ENCODE data around the gene KCNK4. TPM values are rescaled to one million over a fixed set of nuclear protein-coding genes. Genes with fewer than 3 reads are reported as not detected.
A peak's percentile ranks its signal among the peaks of the same experiment; 100 is the strongest.

The KCNK4 gene
- total RNA-seq, 2 donors from 2014 or later: not detected

GRCh38 chr11:64285885-64286800 lies 5.0 kb upstream of the KCNK4 start:
- peak; percentile 26 for ATAC-seq
- intact Hi-C loops (cut with DNase I, micrococcal nuclease): loop anchor here in 1 of 2 donors (10.0 kb wide), 1 partner anchor 81 kb away; the partner anchor contains the start of gene FERMT3
- DNase-seq: peak in 1 of 2 donors; percentile 59

GRCh38 chr11:64286801-64287159 lies 4.3 kb upstream of the KCNK4 start:
- intact Hi-C loops (cut with DNase I, micrococcal nuclease): loop anchor here in 1 of 2 donors (10.0 kb wide), 1 partner anchor 82 kb away; the partner anchor contains the start of gene FERMT3
- ATAC-seq: no peak

GRCh38 chr11:64287676-64288352 lies 3.3 kb upstream of the KCNK4 start:
- intact Hi-C loops (cut with DNase I, micrococcal nuclease): loop anchor here in 1 of 2 donors (10.0 kb wide), 1 partner anchor 83 kb away; the partner anchor contains the start of gene FERMT3
- ATAC-seq (no peak), DNase-seq (peak in 1 of 2 donors; percentile 26)

More at GRCh38 chr11:64286801-64287159, 4.3 kb upstream of the KCNK4 start:
- DNase-seq: no peak

DNA sequence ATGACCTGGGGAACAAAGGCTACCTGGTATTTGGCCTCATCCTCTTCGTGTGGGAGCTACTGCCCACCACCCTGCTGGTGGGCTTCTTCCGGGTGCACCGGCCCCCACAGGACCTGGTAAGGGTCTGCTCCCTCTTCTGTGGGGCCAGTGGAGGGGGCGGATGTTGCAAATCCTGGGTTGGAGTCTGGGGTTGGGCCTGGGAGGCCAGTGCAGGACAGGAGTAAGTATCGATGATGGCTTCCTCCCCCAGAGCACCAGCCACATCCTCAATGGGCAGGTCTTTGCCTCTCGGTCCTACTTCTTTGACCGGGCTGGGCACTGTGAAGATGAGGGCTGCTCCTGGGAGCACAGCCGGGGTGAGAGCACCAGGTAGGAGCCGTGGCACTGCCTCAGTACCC lies 2.8 kb upstream of the KCNK4 start:
- intact Hi-C loops (cut with DNase I, micrococcal nuclease): loop anchor here in 1 of 2 donors (10.0 kb wide), 1 partner anchor 84 kb away; the partner anchor contains the start of gene FERMT3
- ATAC-seq (no peak), DNase-seq (no peak)

DNA sequence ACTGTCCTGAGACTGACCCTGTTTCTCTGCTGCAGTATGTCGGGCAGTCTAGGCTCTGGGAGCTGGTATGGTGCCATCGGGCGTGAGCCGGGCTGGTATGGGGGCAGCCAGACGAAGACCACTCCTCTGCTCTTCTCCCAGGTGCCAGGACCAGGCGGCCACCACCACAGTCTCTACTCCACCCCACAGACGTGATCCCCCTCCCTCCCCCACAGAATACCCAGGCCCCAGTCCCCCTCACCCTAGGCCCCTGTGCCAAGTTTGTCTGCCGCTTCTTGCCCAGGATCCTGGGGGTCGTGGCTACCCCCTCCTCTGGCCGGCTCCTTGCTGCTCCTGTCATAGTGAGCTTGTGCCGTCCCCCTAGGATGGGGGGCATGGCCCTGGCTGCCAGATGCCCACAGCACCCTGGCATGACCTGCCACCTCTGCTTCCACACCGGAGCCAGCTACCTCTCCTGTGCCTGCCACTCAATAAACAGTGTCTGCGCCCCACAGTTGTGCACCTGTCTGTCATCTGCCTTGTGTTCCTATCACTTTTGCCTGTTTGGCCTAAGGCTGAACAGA lies 2.0 kb upstream of the KCNK4 start:
- intact Hi-C loops (cut with DNase I, micrococcal nuclease): loop anchor here in 1 of 2 donors (10.0 kb wide), 1 partner anchor 84 kb away; the partner anchor contains the start of gene FERMT3
- no peak for ATAC-seq
- DNase-seq: no peak

GRCh38 chr11:64290352-64291261 lies 495 bp upstream of the KCNK4 start:
- ATAC-seq (no peak), DNase-seq (no peak)
- intact Hi-C loops (cut with DNase I, micrococcal nuclease): no loop called here

GRCh38 chr11:64291752-64292459 lies 804 bp downstream of the KCNK4 start:
- ATAC-seq: peak; percentile 15
- DNase-seq: no peak
- intact Hi-C loops (cut with DNase I, micrococcal nuclease): no loop called here

- DNase-seq (no peak), ATAC-seq (no peak)
- intact Hi-C loops (cut with DNase I, micrococcal nuclease): no loop called here
Measured at GRCh38 chr11:64292460-64293254, 1.6 kb downstream of the KCNK4 start.

GRCh38 chr11:64294774-64295173 lies 3.7 kb downstream of the KCNK4 start:
- ATAC-seq: no peak
- intact Hi-C loops (cut with DNase I, micrococcal nuclease): no loop called here
- no peak for DNase-seq

DNA sequence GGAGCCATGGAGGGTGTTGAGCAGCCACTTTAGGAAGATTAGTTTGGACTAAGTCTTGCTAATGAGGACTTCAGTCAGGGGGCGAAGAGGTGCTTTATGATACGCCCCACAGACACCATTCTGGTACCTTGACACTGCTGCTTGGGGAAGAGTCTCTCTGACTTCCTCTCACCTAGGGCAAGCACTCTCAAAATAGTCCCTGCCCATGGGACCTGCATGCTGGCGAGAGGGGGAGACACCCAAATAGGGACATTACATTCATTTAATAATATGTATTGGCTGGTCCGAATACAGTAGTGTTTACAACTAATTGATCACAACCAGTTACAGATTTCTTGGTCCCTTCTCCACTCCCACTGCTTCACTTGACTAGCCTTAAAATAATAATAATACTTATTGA lies 4.7 kb downstream of the KCNK4 start:
- ATAC-seq (no peak), DNase-seq (no peak)
- intact Hi-C loops (cut with DNase I, micrococcal nuclease): no loop called here

DNA sequence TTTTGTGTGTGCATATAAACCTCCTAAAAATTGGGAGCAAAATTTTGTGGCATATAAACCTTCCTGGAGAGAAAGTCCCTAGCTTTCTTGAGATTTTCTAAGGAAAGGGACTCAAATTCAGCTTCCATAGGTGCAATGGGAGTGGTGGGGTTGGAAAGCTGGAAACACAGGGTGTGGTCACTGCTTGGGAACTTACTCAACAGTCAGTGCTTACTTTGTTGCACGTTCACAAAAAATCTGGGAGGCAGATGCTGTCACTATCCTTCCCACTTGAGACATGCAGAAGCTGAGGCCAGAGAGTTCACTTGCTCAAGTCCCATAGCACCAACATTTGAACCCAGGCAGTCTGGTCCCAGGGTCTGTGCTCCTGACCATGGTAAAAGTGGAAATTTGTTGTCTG lies 5.1 kb downstream of the KCNK4 start:
- intact Hi-C loops (cut with DNase I, micrococcal nuclease): no loop called here

DNA sequence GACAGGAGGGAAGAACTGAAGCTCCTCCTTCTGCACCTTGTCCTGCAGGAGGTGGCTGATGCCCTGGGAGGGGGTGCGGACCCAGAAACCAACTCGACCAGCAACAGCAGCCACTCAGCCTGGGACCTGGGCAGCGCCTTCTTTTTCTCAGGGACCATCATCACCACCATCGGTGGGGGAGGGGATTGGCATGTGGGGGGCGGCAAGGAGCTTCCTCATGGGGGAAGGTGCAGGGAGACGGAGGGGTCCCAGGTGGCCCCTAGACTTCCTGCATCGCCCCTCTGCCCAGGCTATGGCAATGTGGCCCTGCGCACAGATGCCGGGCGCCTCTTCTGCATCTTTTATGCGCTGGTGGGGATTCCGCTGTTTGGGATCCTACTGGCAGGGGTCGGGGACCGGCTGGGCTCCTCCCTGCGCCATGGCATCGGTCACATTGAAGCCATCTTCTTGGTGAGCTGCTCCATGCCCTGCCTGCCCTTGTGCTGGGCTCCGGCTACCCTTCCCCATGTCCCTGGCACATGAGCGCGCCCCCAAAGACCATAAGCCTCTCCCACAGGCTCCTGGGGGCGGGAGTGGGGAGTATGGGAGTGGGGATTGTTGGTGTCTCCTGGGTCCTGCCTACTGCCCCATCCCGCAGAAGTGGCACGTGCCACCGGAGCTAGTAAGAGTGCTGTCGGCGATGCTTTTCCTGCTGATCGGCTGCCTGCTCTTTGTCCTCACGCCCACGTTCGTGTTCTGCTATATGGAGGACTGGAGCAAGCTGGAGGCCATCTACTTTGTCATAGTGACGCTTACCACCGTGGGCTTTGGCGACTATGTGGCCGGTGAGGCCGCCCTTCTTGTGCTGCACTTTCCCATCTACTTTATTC lies 6.0 kb downstream of the KCNK4 start:
- DNase-seq: no peak
- intact Hi-C loops (cut with DNase I, micrococcal nuclease): no loop called here
- no peak for ATAC-seq

More for the DNA sequence above, 5.1 kb downstream of the KCNK4 start:
- no peak for ATAC-seq
- DNase-seq: no peak

DNA sequence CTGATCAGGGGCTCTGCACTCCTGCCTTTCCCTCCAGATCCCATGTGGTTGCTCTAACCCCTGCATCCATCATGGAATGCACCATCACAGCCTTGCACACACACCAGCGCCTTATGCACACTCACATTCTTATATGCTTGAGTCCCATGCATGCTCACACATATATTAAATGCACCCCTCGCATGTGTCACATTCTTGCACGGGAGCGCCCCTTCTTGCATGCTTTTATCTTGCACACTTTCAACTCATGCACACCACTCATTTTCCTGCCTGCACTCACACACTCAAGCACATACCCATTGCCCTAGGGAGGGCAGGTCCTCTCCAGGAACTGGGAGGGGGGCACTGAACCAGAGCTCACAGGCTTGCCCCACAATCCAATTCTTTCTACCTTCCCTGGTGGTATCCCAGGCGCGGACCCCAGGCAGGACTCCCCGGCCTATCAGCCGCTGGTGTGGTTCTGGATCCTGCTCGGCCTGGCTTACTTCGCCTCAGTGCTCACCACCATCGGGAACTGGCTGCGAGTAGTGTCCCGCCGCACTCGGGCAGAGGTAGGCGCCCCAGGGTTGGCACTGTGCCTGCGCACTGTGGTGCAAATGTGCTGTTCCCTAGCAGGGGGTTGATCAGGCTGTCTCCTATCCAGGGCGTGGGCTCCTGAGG lies 6.7 kb downstream of the KCNK4 start:
- ATAC-seq: peak; percentile 15
- DNase-seq: peak in 1 of 2 donors; percentile 54
- intact Hi-C loops (cut with DNase I, micrococcal nuclease): no loop called here

DNA sequence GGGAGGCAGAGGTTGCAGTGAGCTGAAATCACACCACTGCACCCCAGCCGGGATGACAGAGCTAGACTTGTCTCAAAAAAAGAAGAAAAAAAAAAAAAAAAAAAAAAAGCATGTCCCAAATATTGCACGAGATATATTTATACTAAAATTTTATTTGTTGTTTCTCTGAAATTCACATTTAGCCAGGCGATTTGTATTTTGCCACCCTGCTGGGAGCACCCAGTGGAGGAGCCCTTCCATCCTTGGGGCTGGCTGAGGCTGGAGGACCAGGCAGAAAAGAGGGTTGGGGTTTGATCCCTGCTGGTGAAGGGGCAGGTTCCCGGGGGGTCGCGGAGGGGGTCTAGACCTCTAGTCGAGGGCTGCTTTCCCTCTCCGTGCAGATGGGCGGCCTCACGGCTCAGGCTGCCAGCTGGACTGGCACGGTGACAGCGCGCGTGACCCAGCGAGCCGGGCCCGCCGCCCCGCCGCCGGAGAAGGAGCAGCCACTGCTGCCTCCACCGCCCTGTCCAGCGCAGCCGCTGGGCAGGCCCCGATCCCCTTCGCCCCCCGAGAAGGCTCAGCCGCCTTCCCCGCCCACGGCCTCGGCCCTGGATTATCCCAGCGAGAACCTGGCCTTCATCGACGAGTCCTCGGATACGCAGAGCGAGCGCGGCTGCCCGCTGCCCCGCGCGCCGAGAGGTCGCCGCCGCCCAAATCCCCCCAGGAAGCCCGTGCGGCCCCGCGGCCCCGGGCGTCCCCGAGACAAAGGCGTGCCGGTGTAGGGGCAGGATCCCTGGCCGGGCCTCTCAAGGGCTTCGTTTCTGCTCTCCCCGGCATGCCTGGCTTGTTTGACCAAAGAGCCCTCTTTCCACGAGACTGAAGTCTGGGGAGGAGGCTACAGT lies 8.1 kb downstream of the KCNK4 start:
- intact Hi-C loops (cut with DNase I, micrococcal nuclease): no loop called here
- ATAC-seq (peak; percentile 32), DNase-seq (peak in 1 of 2 donors; percentile 67)

Data from left colon (tissue), 2 donors.